Measurements from ENCODE around the gene BHLHA15. TPM values are rescaled to one million over a fixed set of nuclear protein-coding genes. Genes with fewer than 3 reads are reported as not detected.

The BHLHA15 gene
- total RNA-seq, 2 donors from 2014 or later: 0.67 to 2.4 TPM

DNA sequence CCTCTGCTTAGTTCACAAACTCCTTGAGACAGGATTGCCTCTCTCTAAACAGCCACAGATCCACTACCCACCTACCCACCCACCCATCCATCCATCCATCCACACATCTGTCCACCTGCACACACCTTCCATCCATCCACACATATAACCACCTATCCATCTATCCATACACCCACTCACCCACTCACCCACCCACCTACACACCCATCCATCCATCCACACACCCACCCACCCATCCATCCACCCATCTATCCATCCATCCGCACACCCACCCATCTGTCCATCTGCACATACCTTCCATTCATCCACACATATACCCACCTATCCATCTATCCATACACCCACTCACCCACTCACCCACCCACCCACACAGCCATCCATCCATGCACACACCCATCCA is 31.1 kb downstream of the BHLHA15 start:
- no peak for DNase-seq
- TF ChIP-seq, protein P1, sequence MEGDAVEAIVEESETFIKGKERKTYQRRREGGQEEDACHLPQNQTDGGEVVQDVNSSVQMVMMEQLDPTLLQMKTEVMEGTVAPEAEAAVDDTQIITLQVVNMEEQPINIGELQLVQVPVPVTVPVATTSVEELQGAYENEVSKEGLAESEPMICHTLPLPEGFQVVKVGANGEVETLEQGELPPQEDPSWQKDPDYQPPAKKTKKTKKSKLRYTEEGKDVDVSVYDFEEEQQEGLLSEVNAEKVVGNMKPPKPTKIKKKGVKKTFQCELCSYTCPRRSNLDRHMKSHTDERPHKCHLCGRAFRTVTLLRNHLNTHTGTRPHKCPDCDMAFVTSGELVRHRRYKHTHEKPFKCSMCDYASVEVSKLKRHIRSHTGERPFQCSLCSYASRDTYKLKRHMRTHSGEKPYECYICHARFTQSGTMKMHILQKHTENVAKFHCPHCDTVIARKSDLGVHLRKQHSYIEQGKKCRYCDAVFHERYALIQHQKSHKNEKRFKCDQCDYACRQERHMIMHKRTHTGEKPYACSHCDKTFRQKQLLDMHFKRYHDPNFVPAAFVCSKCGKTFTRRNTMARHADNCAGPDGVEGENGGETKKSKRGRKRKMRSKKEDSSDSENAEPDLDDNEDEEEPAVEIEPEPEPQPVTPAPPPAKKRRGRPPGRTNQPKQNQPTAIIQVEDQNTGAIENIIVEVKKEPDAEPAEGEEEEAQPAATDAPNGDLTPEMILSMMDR (IDR thresholded peaks at IDR 0.05): no peak
- Histone ChIP-seq H3K9ac (ENCODE audit: low read depth in 2 of 2, low read length in 2 of 2) (no peak overlapping the region), H3K36me3 (no peaks in the 10 kb centered on the region), H3K9me3 (no peaks in the 10 kb centered on the region), H3K4me1 (no peaks in the 10 kb centered on the region), H3K27me3 (no peaks in the 10 kb centered on the region), H3K27ac (no peak overlapping the region), H3K4me3 (no peak overlapping the region)
- intact Hi-C loops (cut with DNase I): no loop called here

DNA sequence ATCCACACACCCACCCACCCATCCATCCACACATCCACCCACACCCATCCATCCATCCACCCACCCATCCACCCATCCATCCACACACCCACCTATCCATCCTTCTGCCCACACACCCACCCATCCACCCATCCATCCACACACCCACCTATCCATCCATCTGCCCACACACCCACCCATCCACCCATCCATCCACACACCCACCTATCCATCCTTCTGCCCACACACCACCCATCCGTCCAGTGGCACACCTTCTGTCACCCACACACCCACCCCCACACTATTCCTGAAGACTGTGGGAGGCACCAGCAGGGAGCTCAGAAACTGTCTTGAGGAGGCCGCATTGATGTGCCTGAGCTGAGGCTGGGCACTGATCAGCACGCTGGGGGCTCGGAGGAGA is 31.7 kb downstream of the BHLHA15 start:
- Histone ChIP-seq H3K36me3 (no peaks in the 10 kb centered on the region), H3K9me3 (no peaks in the 10 kb centered on the region), H3K4me3 (no peak overlapping the region), H3K9ac (ENCODE audit: low read depth in 2 of 2, low read length in 2 of 2) (no peak overlapping the region), H3K4me1 (no peaks in the 10 kb centered on the region), H3K27me3 (no peaks in the 10 kb centered on the region), H3K27ac (no peak overlapping the region)
- no peak for DNase-seq
- TF ChIP-seq, protein P1 (IDR thresholded peaks at IDR 0.05): no peak
- intact Hi-C loops (cut with DNase I): no loop called here

DNA sequence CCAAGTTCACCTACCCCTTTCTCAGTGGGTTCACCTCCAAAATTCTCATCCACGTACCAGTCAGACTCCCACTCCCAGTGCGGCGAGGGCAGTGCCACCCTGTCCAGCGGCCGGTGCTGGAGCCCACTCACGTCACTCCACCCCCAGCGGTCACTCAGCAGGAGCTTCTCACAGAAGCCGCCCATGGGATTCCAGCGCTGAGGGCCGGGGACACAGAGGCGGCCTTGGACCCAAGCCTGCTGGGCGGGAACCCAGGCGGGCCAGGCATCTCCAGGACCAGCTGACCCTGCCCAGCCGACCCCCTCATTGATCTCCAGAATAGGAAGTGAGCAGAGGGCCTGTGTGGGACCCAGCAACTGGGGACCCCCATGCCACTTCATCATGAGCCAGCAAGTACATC is 33.6 kb downstream of the BHLHA15 start:
- Histone ChIP-seq H3K9me3 (no peaks in the 10 kb centered on the region), H3K4me3 (no peak overlapping the region), H3K27ac (no peak overlapping the region), H3K27me3 (no peaks in the 10 kb centered on the region), H3K36me3 (no peaks in the 10 kb centered on the region), H3K9ac (ENCODE audit: low read depth in 2 of 2, low read length in 2 of 2) (no peak overlapping the region), H3K4me1 (no peaks in the 10 kb centered on the region)
- intact Hi-C loops (cut with DNase I): no loop called here
- DNase-seq: no peak
- TF ChIP-seq, protein P1 (IDR thresholded peaks at IDR 0.05): no peak

DNA sequence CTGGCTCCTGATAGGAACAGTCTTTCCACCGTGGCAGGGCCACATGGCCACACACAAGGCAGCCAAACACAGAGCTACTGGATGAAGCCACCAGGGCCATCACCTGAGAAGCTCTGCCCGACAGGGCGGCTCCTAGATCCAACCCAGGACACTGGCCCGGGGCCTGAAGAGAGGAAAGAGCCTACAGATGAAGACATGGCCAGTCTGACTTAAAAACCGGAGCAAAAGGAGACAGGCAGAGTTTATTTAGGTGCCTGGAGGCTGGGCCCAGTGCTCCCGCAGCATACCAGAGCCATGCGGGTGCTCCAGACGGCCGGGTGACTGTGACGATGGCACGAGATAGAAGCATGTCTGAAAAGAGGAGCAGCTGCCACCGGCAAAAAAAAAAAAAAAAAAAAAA is 36.9 kb downstream of the BHLHA15 start:
- DNase-seq: no peak

DNA sequence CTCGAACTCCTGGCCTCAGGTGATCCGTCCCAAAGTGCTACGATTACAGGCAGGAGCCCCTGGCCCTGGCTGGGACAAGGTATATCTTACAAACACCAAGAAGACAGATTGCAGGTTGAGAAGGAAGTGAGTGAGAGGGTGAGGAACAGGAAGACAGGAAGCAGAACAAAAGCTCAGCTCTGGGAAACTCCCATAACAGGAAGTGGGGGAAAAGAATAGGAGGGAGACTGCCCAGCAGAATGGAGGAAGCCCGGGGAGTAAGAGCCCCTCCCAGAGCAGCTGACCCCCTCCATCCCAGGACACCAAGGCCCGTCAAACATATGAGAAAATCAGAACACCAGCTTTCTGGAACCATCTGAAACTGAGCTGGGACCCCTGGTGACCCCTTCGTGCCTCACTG is 37.9 kb downstream of the BHLHA15 start:
- Histone ChIP-seq H3K36me3 (no peaks in the 10 kb centered on the region), H3K9me3 (no peaks in the 10 kb centered on the region), H3K27ac (no peak overlapping the region), H3K4me1 (peaks cover 8% of the 10 kb centered on the region), H3K9ac (ENCODE audit: low read depth in 2 of 2, low read length in 2 of 2) (no peak overlapping the region), H3K27me3 (no peaks in the 10 kb centered on the region), H3K4me3 (no peak overlapping the region)
- TF ChIP-seq, protein P1 (IDR thresholded peaks at IDR 0.05): no peak
- no peak for DNase-seq
- intact Hi-C loops (cut with DNase I): no loop called here

More for the DNA sequence above, 36.9 kb downstream of the BHLHA15 start:
- no peaks in the 10 kb centered on the region for H3K36me3 ChIP-seq
- H3K4me3 ChIP-seq: no peak overlapping the region
- H3K9ac ChIP-seq (ENCODE audit: low read depth in 2 of 2, low read length in 2 of 2): no peak overlapping the region
- no peaks in the 10 kb centered on the region for H3K27me3 ChIP-seq
- H3K9me3 ChIP-seq: no peaks in the 10 kb centered on the region
- H3K4me1 ChIP-seq: peaks cover 5% of the 10 kb centered on the region
- H3K27ac ChIP-seq: no peak overlapping the region
- intact Hi-C loops (cut with DNase I): no loop called here
- TF ChIP-seq, protein P1 (IDR thresholded peaks at IDR 0.05): no peak

DNA sequence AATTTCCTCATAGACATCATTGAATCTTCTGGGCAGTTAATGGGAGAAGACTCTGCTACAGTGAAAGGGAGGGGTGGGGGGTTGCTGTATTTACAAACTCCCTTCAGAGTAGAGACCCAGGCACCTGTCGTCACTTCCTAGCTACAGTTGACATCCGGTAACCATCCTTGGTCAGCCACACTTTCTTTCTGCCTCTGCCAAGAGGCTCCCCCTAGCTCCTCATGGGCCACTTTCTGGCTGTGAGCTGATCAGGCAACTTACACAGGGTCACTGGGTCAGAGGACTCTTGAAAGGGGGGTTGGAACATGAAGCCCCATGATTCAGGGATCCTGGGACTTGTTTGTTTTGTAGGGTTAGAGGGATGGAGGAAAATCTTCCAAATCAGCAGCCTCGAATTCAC is 39.5 kb downstream of the BHLHA15 start:
- Histone ChIP-seq H3K36me3 (no peaks in the 10 kb centered on the region), H3K27ac (peak overlapping the region; percentile 88), H3K27me3 (no peaks in the 10 kb centered on the region), H3K4me3 (peak overlapping the region; percentile 70), H3K9ac (ENCODE audit: low read depth in 2 of 2, low read length in 2 of 2) (peak overlapping the region in 1 of 2 donors; percentile 93), H3K9me3 (no peaks in the 10 kb centered on the region), H3K4me1 (peaks cover 8% of the 10 kb centered on the region)
- TF ChIP-seq, protein P1 (IDR thresholded peaks at IDR 0.05): no peak
- intact Hi-C loops (cut with DNase I): no loop called here
- peak; percentile 32 for DNase-seq
